Erythroblast (primary cell): ENCODE measurements around the gene INPP4B.

Source experiments
- GATA1 ChIP-seq: IDR thresholded peaks from 2 replicates; pipeline ENCODE4 v1.6.1; 2011; ENCODE audit warnings: low read depth, mild to moderate bottlenecking, control low read depth, low read length, moderate library complexity
- POLR2A ChIP-seq: IDR thresholded peaks from 2 replicates; pipeline ENCODE4 v1.6.1; 2011; ENCODE audit warnings: mild to moderate bottlenecking, low read length

DNA sequence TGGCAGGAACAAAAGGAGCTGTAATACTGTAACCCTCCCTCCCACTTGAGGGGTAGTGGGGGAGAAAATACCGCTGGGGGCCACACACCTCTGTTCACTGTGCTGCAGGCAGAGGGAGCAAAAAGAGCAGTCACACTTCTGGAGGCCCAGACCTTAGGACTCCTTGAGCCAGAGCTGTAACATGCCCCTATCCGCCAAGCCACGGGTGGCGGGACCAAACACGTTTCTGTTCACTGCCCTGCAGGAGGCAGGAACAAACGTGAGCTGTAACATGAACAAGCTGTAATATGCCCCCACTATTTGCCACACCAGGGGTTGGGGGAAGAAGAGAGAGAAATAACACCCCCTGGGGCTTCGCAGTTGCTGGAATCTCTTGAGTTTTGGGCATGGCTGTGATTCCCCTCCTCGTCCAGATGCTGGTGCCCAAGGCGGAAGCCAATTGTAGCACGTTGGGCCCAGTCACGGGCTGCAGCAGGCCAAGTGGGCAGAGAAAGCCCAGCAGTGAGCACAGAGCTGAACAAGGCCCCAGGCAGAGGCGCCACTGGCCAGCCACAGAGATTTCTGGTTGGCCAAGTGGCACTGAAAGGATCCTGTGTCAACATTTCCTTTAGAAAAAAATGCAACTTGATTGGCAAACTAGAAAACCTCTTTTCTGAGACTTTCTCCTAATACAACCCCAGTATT lies 509.7 kb downstream of the INPP4B start:
- TF ChIP-seq POLR2A (no peak), GATA1 (no peak)
